ENCODE data around the gene RNF26. TPM values are rescaled to one million over a fixed set of nuclear protein-coding genes. Genes with fewer than 3 reads are reported as not detected.

The RNF26 gene
- total RNA-seq, 1 experiment from 2014 or later, result 69.0 TPM

DNA sequence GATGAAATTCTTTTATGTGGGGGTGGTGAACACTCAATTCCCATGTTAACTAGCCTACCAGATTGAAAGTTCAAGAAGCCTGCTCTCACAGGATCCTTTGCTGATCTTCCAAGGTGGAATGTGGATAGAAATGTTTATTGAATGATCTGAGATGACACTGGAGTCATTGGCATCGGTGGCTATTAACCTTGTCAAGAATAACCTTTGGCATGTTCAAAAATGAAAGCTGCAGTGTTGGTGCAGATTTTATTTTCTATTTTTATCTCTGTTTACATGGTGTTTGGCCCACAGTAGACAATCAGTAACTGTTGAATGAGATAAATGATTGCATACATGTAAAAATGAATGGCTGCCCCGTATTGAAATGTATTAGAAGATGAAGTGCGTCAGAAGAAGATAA lies 36.4 kb upstream of the RNF26 start:
- ATAC-seq (no peak), DNase-seq (ENCODE audit: low read depth, low spot score) (no peak)
- Histone ChIP-seq H3K9me3 (ENCODE audit: control insufficient read depth, insufficient read depth, low read depth, low read length) (no peaks in the 10 kb centered on the region), H3K4me1 (ENCODE audit: control insufficient read depth, insufficient read depth, low read length) (no peaks in the 10 kb centered on the region), H3K36me3 (ENCODE audit: control insufficient read depth, insufficient read depth, low read length) (peaks cover 27% of the 10 kb centered on the region), H3K4me3 (ENCODE audit: low read depth in 2 of 2, low read length in 2 of 2) (no peak overlapping the region), H3K27me3 (ENCODE audit: control insufficient read depth, insufficient read depth, low read length) (no peaks in the 10 kb centered on the region), H3K27ac (ENCODE audit: low read length) (no peak overlapping the region)
- ChIA-PET CTCF (interaction anchor here (0.6 to 0.8 kb wide), 2 partner anchors 10 to 13 kb away, joined by 3 read pairs; no protein-coding TSS in a partner anchor), POLR2A (interaction anchor here (0.6 kb wide), 1 partner anchor 25 kb away, joined by 5 read pairs; no protein-coding TSS in a partner anchor)
- TF ChIP-seq, protein P1, sequence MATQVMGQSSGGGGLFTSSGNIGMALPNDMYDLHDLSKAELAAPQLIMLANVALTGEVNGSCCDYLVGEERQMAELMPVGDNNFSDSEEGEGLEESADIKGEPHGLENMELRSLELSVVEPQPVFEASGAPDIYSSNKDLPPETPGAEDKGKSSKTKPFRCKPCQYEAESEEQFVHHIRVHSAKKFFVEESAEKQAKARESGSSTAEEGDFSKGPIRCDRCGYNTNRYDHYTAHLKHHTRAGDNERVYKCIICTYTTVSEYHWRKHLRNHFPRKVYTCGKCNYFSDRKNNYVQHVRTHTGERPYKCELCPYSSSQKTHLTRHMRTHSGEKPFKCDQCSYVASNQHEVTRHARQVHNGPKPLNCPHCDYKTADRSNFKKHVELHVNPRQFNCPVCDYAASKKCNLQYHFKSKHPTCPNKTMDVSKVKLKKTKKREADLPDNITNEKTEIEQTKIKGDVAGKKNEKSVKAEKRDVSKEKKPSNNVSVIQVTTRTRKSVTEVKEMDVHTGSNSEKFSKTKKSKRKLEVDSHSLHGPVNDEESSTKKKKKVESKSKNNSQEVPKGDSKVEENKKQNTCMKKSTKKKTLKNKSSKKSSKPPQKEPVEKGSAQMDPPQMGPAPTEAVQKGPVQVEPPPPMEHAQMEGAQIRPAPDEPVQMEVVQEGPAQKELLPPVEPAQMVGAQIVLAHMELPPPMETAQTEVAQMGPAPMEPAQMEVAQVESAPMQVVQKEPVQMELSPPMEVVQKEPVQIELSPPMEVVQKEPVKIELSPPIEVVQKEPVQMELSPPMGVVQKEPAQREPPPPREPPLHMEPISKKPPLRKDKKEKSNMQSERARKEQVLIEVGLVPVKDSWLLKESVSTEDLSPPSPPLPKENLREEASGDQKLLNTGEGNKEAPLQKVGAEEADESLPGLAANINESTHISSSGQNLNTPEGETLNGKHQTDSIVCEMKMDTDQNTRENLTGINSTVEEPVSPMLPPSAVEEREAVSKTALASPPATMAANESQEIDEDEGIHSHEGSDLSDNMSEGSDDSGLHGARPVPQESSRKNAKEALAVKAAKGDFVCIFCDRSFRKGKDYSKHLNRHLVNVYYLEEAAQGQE (IDR thresholded peaks at IDR 0.05; ENCODE audit: insufficient read depth in 1 of 2, low read depth in 2 of 2, low read length in 1 of 2), result no peak
- TF ChIP-seq, protein P2, sequence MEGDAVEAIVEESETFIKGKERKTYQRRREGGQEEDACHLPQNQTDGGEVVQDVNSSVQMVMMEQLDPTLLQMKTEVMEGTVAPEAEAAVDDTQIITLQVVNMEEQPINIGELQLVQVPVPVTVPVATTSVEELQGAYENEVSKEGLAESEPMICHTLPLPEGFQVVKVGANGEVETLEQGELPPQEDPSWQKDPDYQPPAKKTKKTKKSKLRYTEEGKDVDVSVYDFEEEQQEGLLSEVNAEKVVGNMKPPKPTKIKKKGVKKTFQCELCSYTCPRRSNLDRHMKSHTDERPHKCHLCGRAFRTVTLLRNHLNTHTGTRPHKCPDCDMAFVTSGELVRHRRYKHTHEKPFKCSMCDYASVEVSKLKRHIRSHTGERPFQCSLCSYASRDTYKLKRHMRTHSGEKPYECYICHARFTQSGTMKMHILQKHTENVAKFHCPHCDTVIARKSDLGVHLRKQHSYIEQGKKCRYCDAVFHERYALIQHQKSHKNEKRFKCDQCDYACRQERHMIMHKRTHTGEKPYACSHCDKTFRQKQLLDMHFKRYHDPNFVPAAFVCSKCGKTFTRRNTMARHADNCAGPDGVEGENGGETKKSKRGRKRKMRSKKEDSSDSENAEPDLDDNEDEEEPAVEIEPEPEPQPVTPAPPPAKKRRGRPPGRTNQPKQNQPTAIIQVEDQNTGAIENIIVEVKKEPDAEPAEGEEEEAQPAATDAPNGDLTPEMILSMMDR (IDR thresholded peaks at IDR 0.05), result no peak
- intact Hi-C loops (cut with micrococcal nuclease; ENCODE audit: unreplicated experiment), result no loop called here
- BruUV-seq (replicated peaks), result no TSS peak
- in situ Hi-C loops (cut with HindIII; ENCODE audit: low pct_unique_long_range_greater_than_20kb, low sequenced_read_pairs), result no loop called here

DNA sequence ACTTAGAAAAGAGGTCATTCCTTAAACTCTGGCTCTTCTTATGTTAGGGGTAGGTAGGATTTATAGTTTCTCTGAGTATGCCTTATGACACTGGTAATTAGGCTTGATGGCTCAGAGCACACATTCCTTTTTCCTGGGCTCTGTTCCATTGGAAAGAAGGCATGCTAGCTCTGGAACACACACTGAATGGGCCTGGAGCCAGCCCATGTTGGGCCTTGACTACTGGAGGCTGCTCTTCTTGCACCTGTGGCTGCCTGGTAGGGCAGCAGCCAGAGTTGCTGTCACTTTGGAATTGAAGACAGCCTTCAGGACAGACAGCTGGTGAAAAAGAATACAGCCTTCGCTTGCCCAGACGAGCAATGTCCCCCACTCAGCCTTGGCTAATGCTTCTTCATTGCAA lies 35.6 kb upstream of the RNF26 start:
- no peak for ATAC-seq
- H3K9me3 ChIP-seq (ENCODE audit: control insufficient read depth, insufficient read depth, low read depth, low read length), result no peaks in the 10 kb centered on the region
- intact Hi-C loops (cut with micrococcal nuclease; ENCODE audit: unreplicated experiment), result no loop called here
- no peak for DNase-seq (ENCODE audit: low read depth, low spot score)
- ChIA-PET POLR2A (no interaction called here), CTCF (no interaction called here)
- no peaks in the 10 kb centered on the region for H3K27me3 ChIP-seq (ENCODE audit: control insufficient read depth, insufficient read depth, low read length)
- peaks cover 33% of the 10 kb centered on the region for H3K36me3 ChIP-seq (ENCODE audit: control insufficient read depth, insufficient read depth, low read length)
- BruUV-seq (replicated peaks), result no TSS peak
- H3K4me1 ChIP-seq (ENCODE audit: control insufficient read depth, insufficient read depth, low read length), result no peaks in the 10 kb centered on the region
- no peak overlapping the region for H3K4me3 ChIP-seq (ENCODE audit: low read depth in 2 of 2, low read length in 2 of 2)
- no peak overlapping the region for H3K27ac ChIP-seq (ENCODE audit: low read length)
- in situ Hi-C loops (cut with HindIII; ENCODE audit: low pct_unique_long_range_greater_than_20kb, low sequenced_read_pairs), result no loop called here
- TF ChIP-seq, protein P2 (IDR thresholded peaks at IDR 0.05), result no peak
- TF ChIP-seq POLR2AphosphoS5 (IDR thresholded peaks at IDR 0.05; ENCODE audit: low read depth, low read length) (no peak), SIN3A (IDR thresholded peaks at IDR 0.05; ENCODE audit: borderline replicate concordance, insufficient read depth, low read depth, low read length) (no peak), TCF7L2 (IDR thresholded peaks at IDR 0.05; ENCODE audit: low read depth, low read length) (no peak)
- TF ChIP-seq, protein P1 (IDR thresholded peaks at IDR 0.05; ENCODE audit: insufficient read depth in 1 of 2, low read depth in 2 of 2, low read length in 1 of 2), result no peak

All from Panc1 (cell line).